T47D (cell line): Measurements from ENCODE around the gene CEBPA.

ENCODE experiments used
- DNase-seq, 2 experiments: peaks; one replicate each; pipeline versions ENCODE4 v3.0.0 to v3.0.0-alpha.2; 2011 to 2012; ENCODE audit warnings: low read depth in 1 of 2, low spot score in 1 of 2
- JUND ChIP-seq: IDR thresholded peaks from 2 replicates; pipeline ENCODE4 v1.6.1; 2012; ENCODE audit warnings: low read depth
- in situ Hi-C: cut with HindIII; loops from 2 replicates; pipeline ENCODE4 v1.10.0; 2016; ENCODE audit warnings: low sequenced_read_pairs, low pct_unique_long_range_greater_than_20kb

Gene CEBPA

DNA sequence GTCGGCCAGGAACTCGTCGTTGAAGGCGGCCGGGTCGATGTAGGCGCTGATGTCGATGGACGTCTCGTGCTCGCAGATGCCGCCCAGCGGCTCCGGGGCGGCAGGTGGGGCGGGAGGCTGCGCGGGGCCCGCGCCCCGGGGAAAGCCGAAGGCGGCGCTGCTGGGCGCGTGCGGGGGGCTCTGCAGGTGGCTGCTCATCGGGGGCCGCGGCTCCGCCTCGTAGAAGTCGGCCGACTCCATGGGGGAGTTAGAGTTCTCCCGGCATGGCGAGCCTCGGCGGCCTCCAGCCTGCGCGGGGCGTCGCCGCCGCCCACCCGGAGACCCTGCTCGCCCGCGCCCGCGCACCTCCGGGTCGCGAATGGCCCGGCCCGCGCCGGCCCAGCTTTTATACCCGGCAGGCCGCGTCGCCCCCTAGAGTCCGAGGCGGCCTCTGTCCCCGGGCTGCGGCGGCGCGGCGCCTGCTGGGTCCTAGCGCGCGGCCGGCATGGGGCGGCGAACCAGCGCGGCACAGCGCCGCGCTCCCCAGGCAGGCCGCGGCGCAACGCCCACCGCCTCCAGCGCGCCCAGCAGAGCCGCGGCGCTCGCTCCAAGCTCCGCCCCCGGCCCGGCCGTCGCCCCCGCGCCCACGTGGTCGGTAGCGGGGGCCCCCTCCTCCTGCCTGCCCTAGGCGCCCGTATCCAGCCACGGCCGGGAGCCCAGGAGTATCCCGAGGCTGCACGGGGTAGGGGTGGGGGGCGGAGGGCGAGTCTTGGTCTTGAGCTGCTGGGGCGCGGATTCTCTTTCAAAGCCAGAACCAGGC lies at the start of gene CEBPA:
Gene CEBPA, minus strand, starts transcription at position 360 of the 799 bp plus-strand sequence. Its CDS starts 120 bp downstream, at position 240.
- in situ Hi-C loops = no loop called here
- TF ChIP-seq JUND = no peak
- peak; percentile 68 to 94 for DNase-seq

DNA sequence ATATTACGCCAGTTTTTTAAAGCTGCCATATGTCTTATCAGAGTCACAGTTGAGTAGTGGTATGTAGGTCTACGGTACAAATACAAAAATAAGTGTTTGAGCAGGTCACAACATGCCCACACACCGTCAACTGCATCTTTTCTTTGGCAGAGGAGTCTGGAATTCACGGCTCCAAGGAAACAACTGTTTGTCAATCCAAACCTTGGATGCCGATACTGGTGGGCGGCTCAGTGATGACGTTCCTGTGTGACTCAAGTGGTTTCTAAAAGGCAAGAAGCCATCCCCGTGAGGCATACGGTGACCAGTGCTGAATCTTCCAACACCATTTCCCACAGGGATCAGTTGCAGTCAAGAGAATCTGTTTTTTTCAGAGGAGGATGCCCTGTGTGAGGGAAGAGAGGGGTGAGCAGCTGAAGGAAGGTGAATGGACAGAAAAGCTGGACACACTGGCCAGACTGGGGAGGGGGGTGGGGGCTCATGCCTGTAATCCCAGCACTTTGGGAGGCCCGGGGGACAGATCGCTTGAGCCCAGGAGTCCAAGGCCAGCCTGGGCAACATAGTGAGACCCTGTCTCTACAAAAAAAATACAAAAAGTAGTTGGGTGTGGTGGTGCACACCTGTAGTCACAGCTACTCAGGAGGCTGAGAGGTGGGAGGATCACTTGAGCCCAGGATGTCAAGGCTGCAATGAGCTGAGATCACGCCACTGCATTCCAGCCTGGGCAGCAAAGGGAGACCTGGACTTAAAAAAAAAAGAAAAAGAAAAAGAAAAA lies 48.4 kb upstream of the CEBPA start:
- in situ Hi-C loops = no loop called here
- no peak for TF ChIP-seq JUND
- peak in 1 of 2 experiments; percentile 57 for DNase-seq

DNA sequence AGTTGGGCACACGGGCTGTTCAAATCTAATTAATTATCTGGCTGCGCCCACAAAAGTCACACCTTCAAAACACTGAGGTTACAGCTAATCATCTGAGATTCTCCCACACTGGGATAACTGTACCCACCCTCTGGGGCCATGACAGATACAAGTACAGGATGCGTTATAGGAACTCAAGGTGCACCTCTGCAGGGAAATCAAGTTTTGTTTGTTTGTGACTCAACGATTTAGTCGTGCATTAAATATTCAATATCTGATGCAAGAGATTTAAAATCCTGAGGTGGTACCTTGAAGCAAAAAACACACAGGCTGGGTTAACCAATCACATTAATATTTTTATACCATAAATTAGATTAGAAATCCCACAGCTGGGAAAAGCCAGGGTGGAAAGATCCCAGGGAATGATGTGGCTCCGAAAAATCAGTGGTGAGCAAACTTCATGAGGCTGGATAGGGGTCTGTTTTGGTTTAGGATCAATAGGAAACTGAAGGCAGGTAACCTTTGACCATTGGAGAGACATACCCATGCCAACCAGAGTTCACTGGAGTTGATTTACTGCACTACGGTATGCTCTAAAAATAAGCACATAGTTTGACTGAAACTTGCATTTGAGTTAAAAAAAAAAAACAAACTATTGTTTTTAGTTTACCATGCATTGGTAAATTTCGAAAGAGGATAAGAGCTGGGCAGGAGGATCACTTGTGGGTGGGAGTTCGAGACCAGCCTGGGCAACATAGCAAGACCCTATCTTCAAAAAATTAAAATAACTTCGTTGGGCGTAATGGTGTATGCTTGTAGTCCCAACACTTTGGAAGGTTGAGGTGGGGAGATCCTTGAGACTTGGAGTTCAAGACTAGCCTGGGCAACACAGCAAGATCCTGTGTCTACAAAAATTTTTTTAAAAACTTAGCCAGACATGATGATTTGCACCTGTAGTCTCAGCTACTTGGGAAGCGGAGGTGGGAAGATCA lies 47.3 kb upstream of the CEBPA start:
- DNase-seq = no peak
- in situ Hi-C loops = no loop called here
- no peak for TF ChIP-seq JUND

DNA sequence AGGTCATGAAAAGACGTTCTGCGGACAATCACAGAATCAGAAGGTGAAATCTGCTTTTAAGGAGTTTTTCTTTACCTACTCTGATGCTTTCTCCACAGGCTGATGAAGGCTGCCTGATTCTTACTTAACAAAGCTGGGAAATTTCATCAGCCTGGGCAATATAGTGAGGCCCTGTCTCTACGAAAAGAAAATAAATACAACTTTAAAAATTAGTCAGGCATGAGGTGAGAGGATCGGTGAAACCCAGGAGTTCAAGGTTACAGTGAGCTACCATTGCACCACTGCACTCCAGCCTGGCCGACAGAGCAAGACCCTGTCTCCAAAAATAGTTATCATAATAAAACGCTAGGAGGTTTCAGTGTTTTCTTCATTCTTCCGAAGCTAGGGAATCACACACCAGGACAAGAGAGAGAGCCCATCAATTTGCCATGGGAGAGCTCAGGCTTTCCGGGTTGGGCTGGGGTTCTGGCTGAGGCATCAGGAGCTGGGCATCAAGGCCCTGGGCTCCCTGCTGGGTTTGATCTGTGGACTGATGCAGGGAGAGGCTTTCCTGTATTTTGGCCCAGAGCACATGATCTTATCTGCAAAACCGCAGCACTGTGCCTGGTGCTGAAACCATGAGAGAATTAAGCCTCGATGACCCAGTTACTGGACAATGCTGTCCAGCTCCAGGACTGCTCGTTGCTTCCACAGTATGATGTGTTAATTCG lies 46.1 kb upstream of the CEBPA start:
- DNase-seq = peak; percentile 16 to 82
- peak; percentile 25; the same call in 1 of the 2 replicates for TF ChIP-seq JUND
- in situ Hi-C loops = no loop called here

DNA sequence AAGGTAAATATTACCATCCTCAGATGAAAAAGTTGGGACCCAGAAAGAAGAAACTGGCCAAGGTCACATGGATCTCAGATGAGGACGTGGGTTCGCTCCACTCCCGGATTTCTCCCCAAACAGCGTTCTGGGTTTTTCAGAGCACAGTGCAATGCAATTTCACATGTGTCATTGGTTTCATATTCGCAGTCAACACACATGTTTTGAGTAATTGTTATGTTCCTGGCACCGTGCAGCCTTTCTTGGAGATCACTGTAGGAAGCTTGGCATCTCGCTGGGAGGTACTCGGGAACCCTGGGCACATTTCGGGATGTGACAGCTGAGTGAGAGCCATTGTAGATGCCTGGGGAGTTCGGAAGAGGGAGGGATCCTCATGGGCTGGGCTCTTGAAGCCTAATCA lies 45.0 kb upstream of the CEBPA start:
- no peak for TF ChIP-seq JUND
- DNase-seq = no peak
- in situ Hi-C loops = no loop called here

DNA sequence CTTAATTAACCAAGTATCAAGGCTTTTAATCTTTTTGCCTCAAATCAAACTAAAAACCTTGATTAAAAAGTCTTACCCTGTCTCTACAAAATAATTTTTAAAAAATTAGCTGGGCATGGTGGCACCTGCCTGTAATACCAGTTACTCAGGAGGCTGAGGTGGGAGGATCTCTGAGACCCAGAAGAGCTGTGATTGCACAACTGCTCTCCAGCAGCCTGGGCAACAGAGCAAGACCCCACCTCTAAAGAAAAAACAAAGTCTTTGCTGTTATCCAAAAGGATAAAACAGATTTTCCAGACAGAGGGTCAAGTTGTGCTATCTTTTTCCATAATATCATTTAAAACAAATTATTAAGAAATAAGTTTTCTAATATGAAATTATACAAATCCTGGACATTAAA lies 44.3 kb upstream of the CEBPA start:
- in situ Hi-C loops = no loop called here
- no peak for DNase-seq
- no peak for TF ChIP-seq JUND

DNA sequence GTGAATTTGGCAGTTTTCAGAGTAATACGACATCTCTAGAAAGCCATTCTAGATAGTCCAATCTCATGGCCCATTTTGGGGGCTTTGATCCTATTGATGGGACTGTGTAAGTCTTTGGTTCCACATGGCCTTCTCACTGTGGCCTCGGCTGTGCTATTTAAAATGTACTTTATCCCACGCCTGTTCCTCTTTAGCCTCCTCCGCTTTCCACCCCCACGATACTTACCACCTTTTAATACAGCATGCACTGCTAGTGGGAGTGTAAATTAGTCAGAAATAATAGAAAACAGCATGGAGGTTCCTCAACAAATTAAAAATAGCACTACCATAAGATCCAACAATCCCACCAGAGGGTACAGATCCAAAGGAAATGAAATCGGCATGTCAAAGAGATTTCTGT lies 42.8 kb upstream of the CEBPA start:
- no peak for TF ChIP-seq JUND
- in situ Hi-C loops = no loop called here
- DNase-seq = no peak

DNA sequence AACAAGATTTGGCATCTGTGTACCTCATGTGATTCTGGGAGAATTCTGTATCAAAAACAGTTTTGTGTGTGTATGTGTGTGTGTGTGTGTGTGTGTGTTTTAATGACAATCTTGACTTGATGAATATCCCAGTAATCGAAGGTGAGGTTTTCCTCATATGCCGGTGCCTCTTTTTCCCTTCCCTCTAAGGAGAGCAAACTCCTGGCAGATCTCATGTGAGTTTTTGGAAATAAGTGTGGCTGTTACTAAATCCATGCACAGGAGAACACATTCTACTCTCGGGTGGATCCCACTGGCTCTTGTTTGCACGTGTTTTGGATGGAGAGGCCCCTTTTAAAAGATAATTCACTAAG lies 42.2 kb upstream of the CEBPA start:
- DNase-seq = no peak
- in situ Hi-C loops = no loop called here
- TF ChIP-seq JUND = no peak

DNA sequence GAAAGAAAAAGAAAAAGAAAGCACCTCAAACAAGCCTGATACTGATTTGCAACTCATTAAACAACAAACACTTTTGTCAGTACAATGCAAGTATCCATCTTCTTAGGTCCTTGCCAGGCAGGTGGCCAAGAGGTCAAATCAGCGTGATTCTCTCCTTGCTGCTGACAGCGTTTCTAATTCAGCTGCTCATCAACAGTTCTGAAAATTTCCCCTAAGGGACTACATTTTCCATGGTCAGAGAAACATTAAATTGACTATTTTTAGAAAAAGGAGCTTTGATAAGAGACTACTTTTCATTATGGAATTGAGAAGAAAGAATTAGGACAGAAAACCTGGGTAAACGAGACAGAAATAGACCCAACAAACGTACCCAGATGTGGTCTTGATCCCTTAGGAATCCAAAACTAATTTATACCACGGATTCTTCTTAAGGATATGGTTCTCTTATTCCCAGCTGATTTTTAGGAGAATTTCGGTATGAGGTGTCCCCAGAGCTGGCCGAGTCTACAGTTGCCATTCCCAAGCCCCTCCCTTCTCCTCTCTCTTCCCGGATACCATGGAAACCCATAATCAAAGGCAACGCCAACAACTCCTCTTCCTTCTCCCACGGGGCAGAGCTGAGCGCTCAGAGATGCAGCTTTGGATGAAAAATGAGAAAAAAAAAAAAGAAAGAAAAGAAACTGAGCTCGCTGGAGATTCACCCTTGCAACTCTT lies 41.7 kb upstream of the CEBPA start:
- DNase-seq = no peak
- no peak for TF ChIP-seq JUND
- in situ Hi-C loops = no loop called here

DNA sequence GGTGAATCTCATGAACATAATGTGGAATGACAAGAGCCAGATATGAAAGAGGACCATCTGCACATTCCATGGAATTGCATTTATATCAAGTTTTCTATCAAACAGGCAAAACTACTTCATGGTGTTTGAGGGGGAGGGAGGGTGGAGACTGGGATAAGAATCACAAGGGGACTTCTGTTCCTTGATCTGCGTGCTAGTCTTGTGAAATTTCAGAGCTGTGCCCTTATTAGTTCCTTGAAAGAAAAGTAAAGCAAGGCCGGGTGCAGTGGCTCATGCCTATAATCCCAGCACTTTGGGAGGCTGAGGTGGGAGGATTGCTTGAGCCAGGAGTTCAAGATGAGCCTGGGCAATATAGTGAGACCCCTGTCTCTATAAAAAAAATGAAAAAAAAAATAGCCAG lies 41.0 kb upstream of the CEBPA start:
- DNase-seq = no peak
- in situ Hi-C loops = no loop called here
- no peak for TF ChIP-seq JUND

DNA sequence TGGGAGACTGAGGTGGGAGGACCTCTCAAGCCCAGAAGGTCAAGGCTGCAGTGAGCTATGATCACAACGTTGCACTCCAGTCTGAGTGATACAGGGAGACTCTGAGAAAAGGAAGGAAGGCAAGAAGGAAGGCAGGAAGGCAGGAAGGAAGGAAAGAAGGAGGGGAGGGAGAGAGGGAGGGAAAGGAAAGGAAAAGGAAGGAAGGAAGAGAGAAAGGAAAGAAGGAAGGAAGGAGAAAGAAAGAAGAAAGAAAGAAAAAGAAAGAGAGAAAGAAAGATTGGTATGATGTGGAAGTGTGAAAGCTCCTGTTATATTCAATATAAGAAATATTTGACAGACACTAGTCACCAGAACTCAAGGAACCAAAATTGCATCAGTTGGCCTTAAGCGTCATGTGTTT lies 38.7 kb upstream of the CEBPA start:
- in situ Hi-C loops = no loop called here
- no peak for TF ChIP-seq JUND
- no peak for DNase-seq
